ENCODE results near the gene ARL6IP5. TPM values are rescaled to one million over a fixed set of nuclear protein-coding genes. Genes with fewer than 3 reads are reported as not detected.

ARL6IP5 gene
- total and polyA plus RNA-seq, 2 of the 13 experiments (the other 11 are each of a cell fraction or from before 2014, with no cell fraction given), result 23.7 to 29.6 TPM

GRCh38 chr3:69108811-69109210 is 24.1 kb downstream of the ARL6IP5 start:
- CTCF ChIA-PET (ENCODE audit: low intra/inter-chr PET ratio, low total read pairs), result no interaction called here
- DNase-seq (ENCODE audit: low spot score), result no peak
- TF ChIP-seq, protein P1, sequence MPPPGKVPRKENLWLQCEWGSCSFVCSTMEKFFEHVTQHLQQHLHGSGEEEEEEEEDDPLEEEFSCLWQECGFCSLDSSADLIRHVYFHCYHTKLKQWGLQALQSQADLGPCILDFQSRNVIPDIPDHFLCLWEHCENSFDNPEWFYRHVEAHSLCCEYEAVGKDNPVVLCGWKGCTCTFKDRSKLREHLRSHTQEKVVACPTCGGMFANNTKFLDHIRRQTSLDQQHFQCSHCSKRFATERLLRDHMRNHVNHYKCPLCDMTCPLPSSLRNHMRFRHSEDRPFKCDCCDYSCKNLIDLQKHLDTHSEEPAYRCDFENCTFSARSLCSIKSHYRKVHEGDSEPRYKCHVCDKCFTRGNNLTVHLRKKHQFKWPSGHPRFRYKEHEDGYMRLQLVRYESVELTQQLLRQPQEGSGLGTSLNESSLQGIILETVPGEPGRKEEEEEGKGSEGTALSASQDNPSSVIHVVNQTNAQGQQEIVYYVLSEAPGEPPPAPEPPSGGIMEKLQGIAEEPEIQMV (CRISPR knock-in tag; IDR thresholded peaks at IDR 0.05; ENCODE audit: low read depth), result no peak
- TF ChIP-seq, protein P2, sequence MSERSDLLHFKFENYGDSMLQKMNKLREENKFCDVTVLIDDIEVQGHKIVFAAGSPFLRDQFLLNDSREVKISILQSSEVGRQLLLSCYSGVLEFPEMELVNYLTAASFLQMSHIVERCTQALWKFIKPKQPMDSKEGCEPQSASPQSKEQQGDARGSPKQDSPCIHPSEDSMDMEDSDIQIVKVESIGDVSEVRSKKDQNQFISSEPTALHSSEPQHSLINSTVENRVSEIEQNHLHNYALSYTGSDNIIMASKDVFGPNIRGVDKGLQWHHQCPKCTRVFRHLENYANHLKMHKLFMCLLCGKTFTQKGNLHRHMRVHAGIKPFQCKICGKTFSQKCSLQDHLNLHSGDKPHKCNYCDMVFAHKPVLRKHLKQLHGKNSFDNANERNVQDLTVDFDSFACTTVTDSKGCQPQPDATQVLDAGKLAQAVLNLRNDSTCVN (CRISPR knock-in tag; IDR thresholded peaks at IDR 0.05; ENCODE audit: borderline replicate concordance), result no peak
- no peak for TF ChIP-seq ZNF790 (CRISPR knock-in tag; IDR thresholded peaks at IDR 0.05; ENCODE audit: borderline replicate concordance)
- no peak for TF ChIP-seq ZBTB38 (CRISPR knock-in tag; IDR thresholded peaks at IDR 0.05)
- TF ChIP-seq SMYD3 (CRISPR knock-in tag; IDR thresholded peaks at IDR 0.05), result no peak
- TF ChIP-seq KAT8 (CRISPR knock-in tag; IDR thresholded peaks at IDR 0.05), result no peak
- no peak for TF ChIP-seq NR0B2 (CRISPR knock-in tag; IDR thresholded peaks at IDR 0.05)
- TF ChIP-seq SP4 (CRISPR knock-in tag; IDR thresholded peaks at IDR 0.05), result no peak
- no peak for TF ChIP-seq NAIF1 (CRISPR knock-in tag; IDR thresholded peaks at IDR 0.05; ENCODE audit: borderline replicate concordance)
- TF ChIP-seq ZNF792 (CRISPR knock-in tag; IDR thresholded peaks at IDR 0.05), result no peak
- no peak for TF ChIP-seq ZNF205 (CRISPR knock-in tag; IDR thresholded peaks at IDR 0.05)
- no peak for TF ChIP-seq ELF3 (CRISPR knock-in tag; IDR thresholded peaks at IDR 0.05)
- TF ChIP-seq, protein P3, sequence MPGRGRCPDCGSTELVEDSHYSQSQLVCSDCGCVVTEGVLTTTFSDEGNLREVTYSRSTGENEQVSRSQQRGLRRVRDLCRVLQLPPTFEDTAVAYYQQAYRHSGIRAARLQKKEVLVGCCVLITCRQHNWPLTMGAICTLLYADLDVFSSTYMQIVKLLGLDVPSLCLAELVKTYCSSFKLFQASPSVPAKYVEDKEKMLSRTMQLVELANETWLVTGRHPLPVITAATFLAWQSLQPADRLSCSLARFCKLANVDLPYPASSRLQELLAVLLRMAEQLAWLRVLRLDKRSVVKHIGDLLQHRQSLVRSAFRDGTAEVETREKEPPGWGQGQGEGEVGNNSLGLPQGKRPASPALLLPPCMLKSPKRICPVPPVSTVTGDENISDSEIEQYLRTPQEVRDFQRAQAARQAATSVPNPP (CRISPR knock-in tag; IDR thresholded peaks at IDR 0.05), result no peak
- TF ChIP-seq ZHX1 (CRISPR knock-in tag; IDR thresholded peaks at IDR 0.05; ENCODE audit: low read depth), result no peak
- TF ChIP-seq REL (CRISPR knock-in tag; conservative IDR thresholded peaks at IDR 0.05), result no peak
- no peak for TF ChIP-seq ZNF232 (CRISPR knock-in tag; IDR thresholded peaks at IDR 0.05; ENCODE audit: borderline replicate concordance)
- no peak for TF ChIP-seq BHLHE40 (IDR thresholded peaks at IDR 0.05; ENCODE audit: low read length)
- no peak for TF ChIP-seq NRL (CRISPR knock-in tag; IDR thresholded peaks at IDR 0.05; ENCODE audit: borderline replicate concordance)
- Histone ChIP-seq H4K20me1 (ENCODE audit: insufficient read depth, low read length) (no peaks in the 10 kb centered on the region), H3K27me3 (ENCODE audit: control insufficient read depth in 1 of 2, insufficient read depth in 2 of 2, low read length in 2 of 2) (no peaks in the 10 kb centered on the region), H3K27ac (ENCODE audit: extremely low read length, insufficient read depth, low read length) (no peak overlapping the region), H2AFZ (ENCODE audit: low read length) (no peak overlapping the region), H3K79me2 (ENCODE audit: insufficient read depth, low read length) (no peaks in the 10 kb centered on the region), H3K4me2 (ENCODE audit: low read depth, low read length) (no peak overlapping the region), H3K9ac (ENCODE audit: insufficient read depth, low read depth, low read length) (no peak overlapping the region), H3K4me3 (replicated peaks in 1 of 3; ENCODE audit: insufficient read depth in 1 of 3, low read depth in 2 of 3, low read length in 3 of 3) (no peak overlapping the region), H3K9me3 (ENCODE audit: low read length) (no peaks in the 10 kb centered on the region), H3K36me3 (replicated peaks in 1 of 2; ENCODE audit: control insufficient read depth in 1 of 2, insufficient read depth in 2 of 2, low read length in 2 of 2) (peaks cover 2 to 8% of the 10 kb centered on the region in 2 experiments; a peak in 2 of 5 replicates), H3K4me1 (ENCODE audit: insufficient read depth, low read length) (no peaks in the 10 kb centered on the region)
- no peak for ATAC-seq
- FAIRE-seq, result no peak
- no TSS peak for BruUV-seq (replicated peaks)
- POLR2A ChIA-PET, result no interaction called here
- intact Hi-C loops (cut with micrococcal nuclease; ENCODE audit: unreplicated experiment) (no loop called here), in situ Hi-C loops (cut with HindIII; ENCODE audit: extremely low pct_ligation_motif_present, low pct_unique_long_range_greater_than_20kb) (loop anchor here (25.0 kb wide), 1 partner anchor 553 kb away; no protein-coding TSS in a partner anchor)
- WGBS (ENCODE audit: low lambda C conversion rate), result 37% methylated on average over 5 of the region's 5 CpGs

Data from HepG2 (cell line).